Large intestine (tissue), 12 donors: Measurements from ENCODE around the gene SYTL2. TPM values are rescaled to one million over a fixed set of nuclear protein-coding genes. Genes with fewer than 3 reads are reported as not detected.
A peak's percentile ranks its signal among the peaks of the same experiment; 100 is the strongest.
"Not testable (repeated sequence)": the region's sequence is repeated elsewhere in the genome, so short reads cannot be mapped to it uniquely, and the experiment has no call there.

Source experiments
- DNase-seq, 2 donors: peaks; one replicate each; pipeline versions ENCODE4 v3.0.0 to v3.0.0-alpha.2; 2013
- H3K27ac ChIP-seq: one replicate; pipeline ENCODE4 v1.5.1; 2013; ENCODE audit warnings: low read length
- H3K27me3 ChIP-seq: 2 replicates; pipeline ENCODE4 v1.6.1; 2013; ENCODE audit warnings: low read length; ENCODE audit not compliant: control insufficient read depth, insufficient read depth
- H3K36me3 ChIP-seq: 2 replicates; pipeline ENCODE4 v1.6.1; 2013; ENCODE audit warnings: low read length; ENCODE audit not compliant: control insufficient read depth, insufficient read depth
- H3K4me1 ChIP-seq: one replicate; pipeline ENCODE4 v1.6.1; 2013; ENCODE audit warnings: low read length; ENCODE audit not compliant: control insufficient read depth, insufficient read depth
- H3K4me3 ChIP-seq: one replicate; pipeline ENCODE4 v1.5.1; 2013; ENCODE audit warnings: low read length
- H3K9me3 ChIP-seq: one replicate; pipeline ENCODE4 v1.6.1; 2013; ENCODE audit warnings: mild to moderate bottlenecking, low read depth, low read length, moderate library complexity; ENCODE audit not compliant: control insufficient read depth
- WGBS: methylation state at CpG from one replicate; pipeline ENCODE4 v1.1.5; 2013; ENCODE audit warnings: low lambda C conversion rate; ENCODE audit not compliant: insufficient coverage; 5-methylcytosine and 5-hydroxymethylcytosine counted together
- long read RNA-seq, 11 donors: transcript quantifications; one replicate each; lab custom pipeline, GENCODE V29; 2026
- polyA plus RNA-seq: library from polyadenylated mRNA; unstranded; fragments of 120-200 nt; gene quantifications from one replicate; pipeline ENCODE4 v1.2.1, GENCODE V29; 2013

Gene SYTL2, protein sequence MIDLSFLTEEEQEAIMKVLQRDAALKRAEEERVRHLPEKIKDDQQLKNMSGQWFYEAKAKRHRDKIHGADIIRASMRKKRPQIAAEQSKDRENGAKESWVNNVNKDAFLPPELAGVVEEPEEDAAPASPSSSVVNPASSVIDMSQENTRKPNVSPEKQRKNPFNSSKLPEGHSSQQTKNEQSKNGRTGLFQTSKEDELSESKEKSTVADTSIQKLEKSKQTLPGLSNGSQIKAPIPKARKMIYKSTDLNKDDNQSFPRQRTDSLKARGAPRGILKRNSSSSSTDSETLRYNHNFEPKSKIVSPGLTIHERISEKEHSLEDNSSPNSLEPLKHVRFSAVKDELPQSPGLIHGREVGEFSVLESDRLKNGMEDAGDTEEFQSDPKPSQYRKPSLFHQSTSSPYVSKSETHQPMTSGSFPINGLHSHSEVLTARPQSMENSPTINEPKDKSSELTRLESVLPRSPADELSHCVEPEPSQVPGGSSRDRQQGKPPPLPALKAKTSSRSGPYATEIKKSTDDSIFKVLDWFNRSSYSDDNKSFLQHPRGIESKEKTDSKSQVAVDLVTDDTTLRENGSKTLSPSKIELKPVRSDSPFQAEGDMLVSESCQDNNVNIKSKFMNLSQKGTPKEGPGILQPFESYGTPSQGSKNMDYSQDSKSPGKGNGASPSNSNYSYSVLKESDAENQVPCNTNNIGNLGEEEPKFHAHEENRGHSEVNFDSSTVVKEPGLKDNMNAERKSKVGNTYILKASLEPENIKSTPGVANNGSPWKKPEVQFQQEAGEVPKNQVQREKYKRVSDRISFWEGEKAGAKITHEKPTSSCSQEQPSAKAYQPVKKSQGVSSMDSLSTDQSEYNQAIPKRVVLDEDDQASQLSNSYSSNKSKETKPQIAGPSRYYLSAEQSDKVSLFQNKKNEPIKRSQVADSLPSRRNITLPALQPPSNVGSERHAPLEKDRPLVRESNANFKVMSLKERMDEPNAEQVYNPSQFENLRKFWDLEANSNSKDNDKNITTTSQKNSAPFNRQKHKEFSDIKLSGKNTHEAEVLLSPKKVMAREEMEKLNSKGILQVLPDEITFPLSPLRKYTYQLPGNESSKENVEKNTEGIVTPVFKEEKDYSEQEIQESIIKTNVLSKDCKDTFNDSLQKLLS (N-terminal part only)
- polyA plus RNA-seq = 40.9 TPM
- long read RNA-seq, donor 1, partial matches to known transcripts = 0 of 1 reads
- long read RNA-seq, donor 1, other reads (novel, unspliced or antisense) = 0 of 1 reads
- long read RNA-seq, donor 2, partial matches to known transcripts = 0 of 4 reads
- long read RNA-seq, donor 2, other reads (novel, unspliced or antisense) = 0 of 4 reads
- long read RNA-seq, donor 3 = 0 reads
- long read RNA-seq, donor 4, partial matches to known transcripts = 0 of 1 reads
- long read RNA-seq, donor 4, other reads (novel, unspliced or antisense) = 0 of 1 reads
- long read RNA-seq, donor 5, partial matches to known transcripts = 0 of 4 reads
- long read RNA-seq, donor 5, other reads (novel, unspliced or antisense) = 0 of 4 reads
- long read RNA-seq, donor 6, full-length matches to known transcripts = 3 of 3 reads
- long read RNA-seq, donor 6, partial matches to known transcripts = 0 of 3 reads
- long read RNA-seq, donor 6, other reads (novel, unspliced or antisense) = 0 of 3 reads
- long read RNA-seq, donor 7, partial matches to known transcripts = 5 of 8 reads
- long read RNA-seq, donor 7, other reads (novel, unspliced or antisense) = 0 of 8 reads
- long read RNA-seq, donor 8, partial matches to known transcripts = 0 of 7 reads
- long read RNA-seq, donor 8, other reads (novel, unspliced or antisense) = 0 of 7 reads
- long read RNA-seq, donor 9, full-length matches to known transcripts = 4 of 4 reads
- long read RNA-seq, donor 9, partial matches to known transcripts = 0 of 4 reads
- long read RNA-seq, donor 9, other reads (novel, unspliced or antisense) = 0 of 4 reads
- long read RNA-seq, donor 10, full-length matches to known transcripts = 2 of 2 reads
- long read RNA-seq, donor 10, partial matches to known transcripts = 0 of 2 reads
- long read RNA-seq, donor 10, other reads (novel, unspliced or antisense) = 0 of 2 reads
- long read RNA-seq, donor 11, partial matches to known transcripts = 0 of 2 reads
- long read RNA-seq, donor 11, other reads (novel, unspliced or antisense) = 0 of 2 reads

DNA sequence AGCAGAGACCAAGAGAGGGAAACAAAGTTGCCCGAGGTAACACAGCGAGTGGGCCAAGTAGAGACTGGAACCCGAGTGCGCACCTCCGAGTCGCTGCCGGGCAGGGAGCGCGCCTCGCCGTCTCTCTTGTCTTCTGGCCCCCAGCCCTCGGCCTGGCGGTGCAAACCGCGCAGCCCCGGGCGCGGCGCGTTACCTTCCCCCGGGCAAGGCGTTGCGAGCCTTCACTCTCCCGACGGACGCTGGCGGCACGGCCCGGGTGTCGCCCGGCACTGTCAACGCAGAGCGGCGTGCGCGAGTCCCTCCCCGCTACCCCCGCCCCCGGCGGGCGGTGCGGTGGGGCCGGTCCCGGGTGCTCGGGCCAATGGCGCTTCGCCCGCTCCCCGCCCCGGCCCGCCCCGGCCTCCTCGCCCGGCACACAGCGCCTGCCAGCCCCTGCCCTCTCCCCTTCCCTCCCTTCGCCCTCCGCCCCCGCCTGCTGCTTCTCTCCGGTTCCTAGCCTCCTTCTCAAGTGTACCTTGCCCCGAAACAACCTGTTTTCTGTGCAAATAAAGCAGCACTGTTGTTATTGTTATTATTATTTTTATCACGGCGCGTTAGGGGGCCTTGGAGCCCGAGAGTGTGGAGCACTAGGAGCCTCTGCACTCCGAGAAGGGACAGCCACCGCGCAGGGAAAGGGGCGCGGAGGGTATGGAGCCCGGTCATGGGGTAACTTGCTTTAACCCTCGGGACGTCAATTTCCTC, at the start of gene SYTL2:
Gene SYTL2 (minus strand): TSS at position 271 of the 741 bp plus-strand sequence. CDS start 53,416 bp downstream, outside the sequence.
- H3K4me1 ChIP-seq = peaks cover 27% of the 10 kb centered on the region
- H3K4me3 ChIP-seq = peak within 1 kb of the TSS; percentile 50
- DNase-seq = peak; percentile 68 to 87
- WGBS = 33% methylated on average over 2 of the region's 72 CpGs
- H3K27ac ChIP-seq = no peak within 1 kb of the TSS
- no peaks in the 10 kb centered on the region for H3K27me3 ChIP-seq
- no peaks in the 10 kb centered on the region for H3K36me3 ChIP-seq
- no peaks in the 10 kb centered on the region for H3K9me3 ChIP-seq

DNA sequence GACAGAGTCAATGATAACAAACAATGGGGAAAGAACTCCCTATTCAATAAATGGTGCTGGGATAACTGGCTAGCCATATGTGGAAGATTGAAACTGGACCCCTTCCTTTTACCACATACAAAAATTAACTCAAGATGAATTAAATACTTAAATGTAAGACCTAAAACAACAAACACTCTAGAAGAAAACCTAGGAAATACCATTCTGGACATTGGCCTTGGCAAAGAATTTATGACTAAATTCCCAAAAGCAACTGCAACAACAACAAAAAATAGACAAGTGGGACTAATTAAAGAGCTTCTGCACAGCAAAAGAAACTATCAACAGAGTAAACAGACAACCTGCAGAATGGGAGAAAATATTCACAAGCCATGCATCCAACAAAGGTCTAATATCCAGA, 48.6 kb upstream of the SYTL2 start:
- H3K36me3 ChIP-seq, H3K4me1 ChIP-seq, H3K4me3 ChIP-seq, H3K27ac ChIP-seq, DNase-seq, H3K27me3 ChIP-seq, H3K9me3 ChIP-seq: not testable (repeated sequence)

DNA sequence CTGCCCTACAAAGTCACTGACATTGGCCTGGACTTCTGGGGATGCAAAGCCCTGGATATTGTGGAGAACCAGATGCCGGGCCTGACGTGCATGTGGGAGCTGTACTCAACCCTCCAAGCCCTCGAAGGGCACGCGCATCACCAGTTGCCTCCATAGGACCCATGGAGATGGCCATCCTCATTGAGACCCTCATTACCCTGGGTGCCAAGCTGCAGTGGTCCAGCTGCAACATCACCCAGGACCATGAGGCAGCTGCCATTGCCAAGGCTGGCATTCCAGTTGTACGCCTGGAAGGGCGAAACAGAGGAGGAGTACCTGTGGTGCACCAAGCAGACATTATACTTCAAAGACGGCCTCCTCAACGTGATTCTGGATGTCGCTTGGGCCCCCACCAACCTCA, 46.2 kb upstream of the SYTL2 start:
- Histone ChIP-seq H3K36me3 (no peaks in the 10 kb centered on the region), H3K27ac (no peak overlapping the region), H3K4me1 (peaks cover 5% of the 10 kb centered on the region), H3K9me3 (peaks cover 10% of the 10 kb centered on the region), H3K4me3 (no peak overlapping the region), H3K27me3 (no peaks in the 10 kb centered on the region)
- no CpG with 5 or more reads among the region's 10 CpGs for WGBS
- DNase-seq = no peak

DNA sequence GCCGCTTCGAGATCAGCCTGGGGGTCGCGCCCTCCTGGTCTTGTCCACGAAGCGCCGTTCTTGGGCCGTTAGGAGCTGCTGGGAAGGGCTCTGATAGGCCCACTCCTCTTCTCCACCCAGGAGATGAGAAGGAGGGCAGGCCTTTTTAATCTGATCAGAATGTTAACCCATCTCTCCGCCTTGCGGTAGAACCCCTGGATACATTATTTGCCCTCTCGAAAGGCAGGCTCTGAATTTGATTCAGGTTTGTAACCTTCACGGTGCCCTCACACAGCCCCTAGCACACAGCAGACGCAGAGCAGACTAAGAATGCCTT, 44.4 kb upstream of the SYTL2 start, which contains the start of gene CCDC83:
Gene CCDC83 (plus strand): TSS at position 43 of the 316 bp plus-strand sequence. CDS start 9,741 bp downstream, outside the sequence.
- H3K9me3 ChIP-seq = peaks cover 11% of the 10 kb centered on the region
- H3K4me1 ChIP-seq = peaks cover 5% of the 10 kb centered on the region
- H3K27ac ChIP-seq = peak within 1 kb of the TSS; percentile 71
- no peaks in the 10 kb centered on the region for H3K36me3 ChIP-seq
- WGBS = no CpG with 5 or more reads among the region's 13 CpGs
- DNase-seq = no peak
- peak within 1 kb of the TSS; percentile 61 for H3K4me3 ChIP-seq
- no peaks in the 10 kb centered on the region for H3K27me3 ChIP-seq

DNA sequence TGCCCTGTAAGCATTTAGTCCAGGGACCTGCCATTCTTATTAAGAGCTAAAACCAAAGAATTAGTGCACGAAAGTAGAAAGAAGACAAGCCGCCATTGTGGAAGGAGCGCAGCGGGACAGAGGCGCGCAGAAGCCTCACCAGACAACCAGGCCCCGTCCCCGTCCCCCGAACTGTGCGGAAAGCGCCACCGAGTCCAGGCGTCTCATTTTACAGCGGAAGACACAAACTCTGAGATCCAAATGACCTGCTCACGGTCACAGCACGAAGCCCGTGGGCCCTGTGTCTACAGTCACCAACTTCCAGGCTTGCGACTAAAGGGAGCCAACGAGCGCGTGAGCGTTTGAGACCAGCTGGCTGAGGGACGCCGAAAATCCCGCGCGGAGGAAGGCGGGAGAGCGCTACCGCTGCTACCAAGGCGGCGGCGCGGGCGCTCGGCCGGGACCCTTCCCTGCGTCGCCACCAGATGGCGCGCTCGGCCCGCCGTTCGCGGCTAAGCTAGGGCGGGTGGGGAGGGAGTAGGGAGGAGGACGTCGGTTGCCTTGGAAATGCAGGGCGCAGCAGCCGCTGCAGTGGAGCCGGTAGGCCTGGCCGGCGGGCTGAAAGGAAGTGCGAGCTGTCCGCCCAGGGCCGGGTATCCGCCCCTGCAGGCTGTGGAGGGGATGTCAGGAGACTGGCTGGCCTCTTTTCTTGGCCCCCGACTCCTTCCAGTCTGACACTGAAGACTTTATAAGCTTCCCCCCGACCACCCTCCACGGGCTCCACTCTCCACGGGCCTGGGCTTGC, 43.8 kb upstream of the SYTL2 start:
- peak; percentile 88 to 94 for DNase-seq
- H3K27ac ChIP-seq = peak overlapping the region; percentile 71
- no peaks in the 10 kb centered on the region for H3K36me3 ChIP-seq
- no CpG with 5 or more reads among the region's 62 CpGs for WGBS
- H3K4me1 ChIP-seq = peaks cover 5% of the 10 kb centered on the region
- H3K9me3 ChIP-seq = peaks cover 11% of the 10 kb centered on the region
- H3K4me3 ChIP-seq = peak overlapping the region; percentile 61
- H3K27me3 ChIP-seq = no peaks in the 10 kb centered on the region

DNA sequence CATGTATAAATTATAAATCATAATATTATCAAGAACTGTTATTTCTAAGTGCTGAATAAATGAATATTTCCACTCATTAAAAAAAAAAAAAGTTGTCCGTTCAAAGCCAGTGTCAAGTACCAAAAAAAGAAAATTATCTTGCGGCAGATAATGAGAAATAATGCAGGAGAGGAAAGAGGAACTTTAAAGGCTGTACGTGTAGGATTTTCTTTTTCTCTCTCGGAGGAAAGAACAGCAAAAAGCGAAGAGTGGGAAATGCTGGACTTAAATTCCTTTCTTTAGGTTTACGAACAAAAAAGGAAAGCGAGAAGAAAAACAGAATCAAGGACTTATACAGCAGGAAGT, 43.2 kb upstream of the SYTL2 start:
- H3K4me1 ChIP-seq = peaks cover 5% of the 10 kb centered on the region
- peaks cover 11% of the 10 kb centered on the region for H3K9me3 ChIP-seq
- no peak for DNase-seq
- WGBS = 83% methylated on average over 3 of the region's 7 CpGs
- no peaks in the 10 kb centered on the region for H3K27me3 ChIP-seq
- no peaks in the 10 kb centered on the region for H3K36me3 ChIP-seq
- H3K4me3 ChIP-seq = peak overlapping the region; percentile 61
- H3K27ac ChIP-seq = peak overlapping the region; percentile 71

DNA sequence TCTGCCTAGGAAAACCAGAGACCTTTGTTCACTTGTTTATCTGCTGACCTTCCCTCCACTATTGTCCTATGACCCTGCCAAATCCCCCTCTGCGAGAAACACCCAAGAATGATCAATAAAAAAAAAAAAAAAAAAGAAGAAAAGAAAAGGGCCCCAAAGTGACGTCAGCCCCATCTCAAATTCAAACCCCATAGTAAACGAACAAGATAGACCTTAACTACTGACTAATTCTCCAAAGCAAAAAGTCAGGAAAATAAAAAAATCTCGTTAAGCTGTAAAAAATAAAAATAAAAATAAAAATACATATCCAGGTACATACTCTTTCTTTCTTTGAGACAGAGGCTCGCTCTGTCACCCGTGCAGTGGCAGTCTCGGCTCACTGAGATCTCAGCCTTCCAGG, 42.6 kb upstream of the SYTL2 start:
- peaks cover 11% of the 10 kb centered on the region for H3K9me3 ChIP-seq
- not testable (repeated sequence) for H3K27ac ChIP-seq, H3K27me3 ChIP-seq, H3K36me3 ChIP-seq, H3K4me1 ChIP-seq, H3K4me3 ChIP-seq, DNase-seq
- WGBS = no CpG with 5 or more reads among the region's 7 CpGs

DNA sequence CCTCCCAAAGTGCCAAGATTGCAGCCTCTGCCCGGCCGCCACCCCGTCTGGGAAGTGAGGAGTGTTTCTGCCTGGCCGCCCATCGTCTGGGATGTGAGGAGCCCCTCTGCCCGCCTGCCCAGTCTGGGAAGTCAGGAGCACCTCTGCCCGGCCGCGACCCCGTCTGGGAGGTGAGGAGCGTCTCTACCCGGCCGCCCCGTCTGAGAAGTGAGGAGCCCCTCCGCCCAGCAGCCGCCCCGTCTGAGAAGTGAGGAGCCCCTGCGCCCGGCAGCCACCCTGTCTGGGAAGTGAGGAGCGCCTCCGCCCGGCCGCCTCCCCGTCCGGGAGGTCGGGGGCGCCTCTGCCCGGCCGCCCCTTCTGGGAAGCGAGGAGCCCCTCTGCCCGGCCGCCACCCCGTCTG, 41.8 kb upstream of the SYTL2 start:
- not testable (repeated sequence) for DNase-seq, H3K4me1 ChIP-seq, H3K27me3 ChIP-seq, H3K27ac ChIP-seq, H3K36me3 ChIP-seq, H3K4me3 ChIP-seq
- no CpG with 5 or more reads among the region's 33 CpGs for WGBS
- peaks cover 11% of the 10 kb centered on the region for H3K9me3 ChIP-seq
